Adrenal gland (tissue), 12 donors: ENCODE results near the gene IL16. TPM values are rescaled to one million over a fixed set of nuclear protein-coding genes. Genes with fewer than 3 reads are reported as not detected.

Source experiments
- DNase-seq, 7 donors: peaks; one replicate each; pipeline ENCODE4 v3.0.0-alpha.2; 2019 to 2020
- H3K27ac ChIP-seq, 5 donors: fragments of 200-600 bp; sonication (generic) in 4 of 5; 1 replicate in 3 of 5; 2 replicates in 2 of 5; pipeline versions ENCODE4 v1.5.1 to v1.8.0; 2016 to 2020; ENCODE audit warnings: mild to moderate bottlenecking in 1 of 5
- H3K27me3 ChIP-seq: fragments of 200-600 bp; 2 replicates; pipeline ENCODE4 v1.8.0; 2021
- H3K36me3 ChIP-seq, 2 donors: fragments of 200-600 bp; replicated peaks in 1 of 2; 1 replicate in 1 of 2; 2 replicates in 1 of 2; pipeline versions ENCODE4 v1.5.1 to v1.8.0; 2018 to 2022
- H3K4me1 ChIP-seq, 2 donors: fragments of 200-600 bp; replicated peaks in 1 of 2; 1 replicate in 1 of 2; 2 replicates in 1 of 2; pipeline versions ENCODE4 v1.5.1 to v1.8.0; 2018 to 2021
- H3K4me3 ChIP-seq, 4 donors: fragments of 200-600 bp; sonication (generic) in 3 of 4; one replicate each; pipeline ENCODE4 v1.5.1; 2016 to 2018
- H3K9me3 ChIP-seq, 3 donors: fragments of 200-600 bp; sonication (generic) in 1 of 3; replicated peaks in 1 of 3; 1 replicate in 2 of 3; 2 replicates in 1 of 3; pipeline versions ENCODE4 v1.5.1 to v1.8.0; 2016 to 2021
- CTCF ChIP-seq, 6 experiments: fragments of 450-650 bp in 4 of 6; fragments of 200-600 bp in 2 of 6; sonication (generic) in 1 of 6; IDR thresholded peaks; 1 replicate in 5 of 6; 2 replicates in 1 of 6; pipeline versions ENCODE4 v1.5.1 to v1.8.0; 2016 to 2021; ENCODE audit warnings: antibody characterized with exemption in 6 of 6, mild to moderate bottlenecking in 2 of 6, moderate library complexity in 1 of 6
- POLR2A ChIP-seq, 2 donors: fragments of 450-650 bp; IDR thresholded peaks; one replicate each; pipeline ENCODE4 v1.6.1; 2017; ENCODE audit warnings: antibody characterized with exemption in 2 of 2, mild to moderate bottlenecking in 2 of 2, moderate library complexity in 1 of 2
- WGBS, 4 donors: extraction: QIAGEN DNeasy Blood & Tissue Kit in 2 of 4; methylation state at CpG; one replicate each; pipeline versions ENCODE4 v1.1.5 to v1.1.7; 2013 to 2017; 5-methylcytosine and 5-hydroxymethylcytosine counted together
- intact Hi-C, 2 donors: fragments of 100-400 bp; cut with DNase I; formaldehyde crosslinking; loops; one replicate each; pipeline versions ENCODE4 v1.14.1 to v1.15.0; 2022 to 2023
- polyA plus RNA-seq, 3 donors: library from polyadenylated mRNA; stranded (reverse); fragments of 200-250 nt in 2 of 3; fragments of 350-450 nt in 1 of 3; fragmentation: Illumina TruSeq in 1 of 3; extraction: RNeasy Lipid Tissue Mini Kit (QIAGEN cat#74804) in 1 of 3; gene quantifications; one replicate each; pipeline ENCODE4 v1.2.3, GENCODE V29; 2013 to 2014
- total RNA-seq, 9 donors: library from RNA; depleted of rRNA in 4 of 9; stranded (reverse); fragments of >200 nt in 4 of 9; fragments of 120-200 nt in 1 of 9; fragmentation: NEBNext Ultra II Directional in 1 of 9; extraction: Animal tissue kit (Norgen Biotek cat#: 25700) in 1 of 9; gene quantifications; one replicate each; pipeline versions ENCODE4 v1.1.0 to v1.2.4, GENCODE V29; 2013 to 2023
- donor health status: healthy with polysubstance abuse.
- donor health status: Bipolar disorder and iron deficiency.
- donor health status: DM: yes; HTN: yes; CAD: no.
- donor health status: DM: no; HTN: no; CAD: no.
- donor health status: DM: no; HTN: no; CAD: no.
- donor health status: DM: yes; HTN: yes; CAD: no.

Gene IL16
- total and polyA plus RNA-seq, 12 donors = 2.2 to 16.0 (median 6.3) TPM

- Histone ChIP-seq H3K9me3 (no peaks in the 10 kb centered on the region), H3K4me1 (no peaks in the 10 kb centered on the region), H3K36me3 (no peaks in the 10 kb centered on the region), H3K4me3 (no peak overlapping the region), H3K27me3 (no peaks in the 10 kb centered on the region), H3K27ac (no peak overlapping the region)
- DNase-seq = no peak
- intact Hi-C loops = no loop called here
- TF ChIP-seq POLR2A (IDR thresholded peaks at IDR 0.05) (no peak), CTCF (IDR thresholded peaks at IDR 0.05) (no peak)
- 46 to 65% (median 53%) methylated on average over 3 of the region's 3 CpGs for WGBS, 4 donors
These were observed 26.2 kb upstream of the IL16 start for GRCh38 chr15:81170511-81170910.

- Histone ChIP-seq H3K9me3 (no peaks in the 10 kb centered on the region), H3K36me3 (no peaks in the 10 kb centered on the region), H3K4me3 (no peak overlapping the region), H3K27me3 (no peaks in the 10 kb centered on the region), H3K27ac (no peak overlapping the region), H3K4me1 (no peaks in the 10 kb centered on the region)
- TF ChIP-seq CTCF (IDR thresholded peaks at IDR 0.05) (no peak), POLR2A (IDR thresholded peaks at IDR 0.05) (no peak)
- intact Hi-C loops = no loop called here
- no peak for DNase-seq
These were observed 25.4 kb upstream of the IL16 start for GRCh38 chr15:81171286-81171685.

- Histone ChIP-seq H3K27ac (no peak overlapping the region), H3K27me3 (no peaks in the 10 kb centered on the region), H3K4me1 (no peaks in the 10 kb centered on the region), H3K9me3 (no peaks in the 10 kb centered on the region), H3K36me3 (no peaks in the 10 kb centered on the region), H3K4me3 (no peak overlapping the region)
- intact Hi-C loops = no loop called here
- no peak for DNase-seq
- TF ChIP-seq CTCF (IDR thresholded peaks at IDR 0.05) (no peak), POLR2A (IDR thresholded peaks at IDR 0.05) (no peak)
- 49 to 61% (median 54%) methylated on average over 2 of the region's 2 CpGs for WGBS, 4 donors
These were observed 22.4 kb upstream of the IL16 start for GRCh38 chr15:81174125-81174791.

- Histone ChIP-seq H3K9me3 (no peaks in the 10 kb centered on the region), H3K27ac (no peak overlapping the region), H3K4me1 (no peaks in the 10 kb centered on the region), H3K4me3 (no peak overlapping the region), H3K36me3 (no peaks in the 10 kb centered on the region), H3K27me3 (no peaks in the 10 kb centered on the region)
- no peak for DNase-seq
- intact Hi-C loops = no loop called here
- WGBS, 4 donors = 82 to 92% (median 90%) methylated on average over 1 of the region's 1 CpG
- TF ChIP-seq CTCF (IDR thresholded peaks at IDR 0.05) (no peak), POLR2A (IDR thresholded peaks at IDR 0.05) (no peak)
These were observed 21.8 kb upstream of the IL16 start for GRCh38 chr15:81174792-81175327.
